Measurements from ENCODE around the gene CACNA1S.

Gene CACNA1S

DNA sequence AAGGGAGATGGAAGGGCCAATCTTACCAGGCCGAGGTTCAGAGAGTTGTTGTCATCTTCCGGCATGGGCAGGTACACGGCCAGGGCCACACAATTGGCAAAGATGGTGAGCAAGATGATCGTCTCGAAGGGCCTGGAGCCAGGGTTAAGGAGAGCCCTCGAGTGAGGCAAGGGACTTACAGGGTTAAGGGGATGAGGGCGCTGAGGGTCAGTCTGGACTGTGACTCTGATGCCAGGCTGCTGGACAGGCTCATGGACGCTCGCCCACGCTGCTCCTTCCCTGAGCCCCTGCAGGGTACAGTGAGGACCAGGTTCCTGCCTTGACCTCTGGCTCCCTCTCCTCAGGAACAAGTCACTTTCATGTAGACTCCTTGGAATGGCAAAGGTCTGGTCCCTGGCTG lies 2.1 kb downstream of the CACNA1S start:
- peaks cover 4% of the 10 kb centered on the region; the same call in 1 of the 2 replicates for H3K27me3 ChIP-seq (ENCODE audit: control insufficient read depth, low read length)
- H3K4me2 ChIP-seq (ENCODE audit: low read length) = no peak overlapping the region
- no peaks in the 10 kb centered on the region for H3K9me2 ChIP-seq (replicated peaks; ENCODE audit: control insufficient read depth, low read length)
- no peak overlapping the region for H3K27ac ChIP-seq (ENCODE audit: low read depth, low read length)
- H3F3A ChIP-seq (ENCODE audit: control insufficient read depth, insufficient read depth) = no peaks in the 10 kb centered on the region
- H3K79me2 ChIP-seq (ENCODE audit: control insufficient read depth, low read length) = no peaks in the 10 kb centered on the region
- no peaks in the 10 kb centered on the region for H4K20me1 ChIP-seq (ENCODE audit: control insufficient read depth, insufficient read depth, low read depth, low read length)
- TF ChIP-seq EZH2phosphoT487 (IDR thresholded peaks at IDR 0.05; ENCODE audit: borderline replicate concordance, low read length) = no peak
- TF ChIP-seq, protein P1, sequence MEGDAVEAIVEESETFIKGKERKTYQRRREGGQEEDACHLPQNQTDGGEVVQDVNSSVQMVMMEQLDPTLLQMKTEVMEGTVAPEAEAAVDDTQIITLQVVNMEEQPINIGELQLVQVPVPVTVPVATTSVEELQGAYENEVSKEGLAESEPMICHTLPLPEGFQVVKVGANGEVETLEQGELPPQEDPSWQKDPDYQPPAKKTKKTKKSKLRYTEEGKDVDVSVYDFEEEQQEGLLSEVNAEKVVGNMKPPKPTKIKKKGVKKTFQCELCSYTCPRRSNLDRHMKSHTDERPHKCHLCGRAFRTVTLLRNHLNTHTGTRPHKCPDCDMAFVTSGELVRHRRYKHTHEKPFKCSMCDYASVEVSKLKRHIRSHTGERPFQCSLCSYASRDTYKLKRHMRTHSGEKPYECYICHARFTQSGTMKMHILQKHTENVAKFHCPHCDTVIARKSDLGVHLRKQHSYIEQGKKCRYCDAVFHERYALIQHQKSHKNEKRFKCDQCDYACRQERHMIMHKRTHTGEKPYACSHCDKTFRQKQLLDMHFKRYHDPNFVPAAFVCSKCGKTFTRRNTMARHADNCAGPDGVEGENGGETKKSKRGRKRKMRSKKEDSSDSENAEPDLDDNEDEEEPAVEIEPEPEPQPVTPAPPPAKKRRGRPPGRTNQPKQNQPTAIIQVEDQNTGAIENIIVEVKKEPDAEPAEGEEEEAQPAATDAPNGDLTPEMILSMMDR (IDR thresholded peaks at IDR 0.05; ENCODE audit: low read depth, low read length, poor library complexity, severe bottlenecking) = no peak
- H3K4me1 ChIP-seq (ENCODE audit: control insufficient read depth, low read length) = no peaks in the 10 kb centered on the region
- H3K4me3 ChIP-seq (ENCODE audit: low read length) = no peak overlapping the region
- H3K9me3 ChIP-seq (ENCODE audit: control insufficient read depth, insufficient read depth, low read length) = no peaks in the 10 kb centered on the region
- H3K36me3 ChIP-seq (ENCODE audit: control insufficient read depth, low read length) = no peaks in the 10 kb centered on the region

DNA sequence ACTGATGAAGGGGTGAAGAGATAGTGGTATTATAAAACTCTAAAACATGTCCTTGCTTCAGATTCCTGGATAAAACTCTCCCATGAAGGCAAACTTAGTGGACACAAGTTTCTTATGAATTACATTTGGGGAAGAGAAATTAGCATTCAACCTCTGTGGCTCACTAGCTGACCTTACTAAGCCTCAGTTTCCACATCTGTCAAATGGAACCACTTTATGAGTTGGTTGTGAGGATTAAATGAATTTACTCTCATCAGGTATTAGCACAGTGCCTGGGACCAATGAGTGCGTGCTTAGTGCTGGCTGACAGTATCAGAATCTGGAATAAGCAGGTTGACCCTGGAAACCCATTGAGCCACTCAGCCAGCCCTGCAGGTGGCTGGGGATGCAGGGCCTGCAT lies 2.6 kb downstream of the CACNA1S start:
- Histone ChIP-seq H3K27me3 (ENCODE audit: control insufficient read depth, low read length) (peaks cover 4% of the 10 kb centered on the region; the same call in 1 of the 2 replicates), H4K20me1 (ENCODE audit: control insufficient read depth, insufficient read depth, low read depth, low read length) (no peaks in the 10 kb centered on the region), H3K36me3 (ENCODE audit: control insufficient read depth, low read length) (no peaks in the 10 kb centered on the region), H3K4me1 (ENCODE audit: control insufficient read depth, low read length) (no peaks in the 10 kb centered on the region), H3K79me2 (ENCODE audit: control insufficient read depth, low read length) (no peaks in the 10 kb centered on the region), H3K4me2 (ENCODE audit: low read length) (no peak overlapping the region), H3F3A (ENCODE audit: control insufficient read depth, insufficient read depth) (no peaks in the 10 kb centered on the region), H3K27ac (ENCODE audit: low read depth, low read length) (no peak overlapping the region), H3K4me3 (ENCODE audit: low read length) (no peak overlapping the region), H3K9me2 (replicated peaks; ENCODE audit: control insufficient read depth, low read length) (no peaks in the 10 kb centered on the region), H3K9me3 (ENCODE audit: control insufficient read depth, insufficient read depth, low read length) (no peaks in the 10 kb centered on the region)
- TF ChIP-seq, protein P1 (IDR thresholded peaks at IDR 0.05; ENCODE audit: low read depth, low read length, poor library complexity, severe bottlenecking) = no peak

DNA sequence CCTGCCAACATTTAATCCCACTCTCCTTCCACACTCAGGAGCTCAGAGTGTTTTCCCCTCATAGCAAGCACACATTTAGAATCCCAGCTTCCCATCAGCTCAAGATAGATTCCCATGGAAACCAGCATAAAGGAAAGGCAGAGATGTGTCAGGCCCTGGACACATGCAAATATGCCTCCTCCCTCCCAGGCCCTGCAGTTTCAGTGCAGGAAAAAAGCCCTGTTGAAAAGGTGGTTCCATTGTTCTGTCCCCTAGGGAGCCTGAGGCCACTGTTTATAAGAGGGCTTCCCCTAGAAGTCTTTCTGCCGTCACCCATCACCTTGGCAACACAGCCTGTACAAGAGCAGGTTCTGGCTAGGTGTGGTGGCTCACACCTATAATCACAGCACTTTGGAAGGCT lies 3.6 kb downstream of the CACNA1S start:
- TF ChIP-seq, protein P1 (IDR thresholded peaks at IDR 0.05; ENCODE audit: low read depth, low read length, poor library complexity, severe bottlenecking) = no peak
- no peak for TF ChIP-seq EZH2phosphoT487 (IDR thresholded peaks at IDR 0.05; ENCODE audit: borderline replicate concordance, low read length)
- no peaks in the 10 kb centered on the region for H3K9me3 ChIP-seq (ENCODE audit: control insufficient read depth, insufficient read depth, low read length)
- no peaks in the 10 kb centered on the region for H3K36me3 ChIP-seq (ENCODE audit: control insufficient read depth, low read length)
- H3K4me2 ChIP-seq (ENCODE audit: low read length) = no peak overlapping the region
- H4K20me1 ChIP-seq (ENCODE audit: control insufficient read depth, insufficient read depth, low read depth, low read length) = no peaks in the 10 kb centered on the region
- H3K4me1 ChIP-seq (ENCODE audit: control insufficient read depth, low read length) = no peaks in the 10 kb centered on the region
- H3K27ac ChIP-seq (ENCODE audit: low read depth, low read length) = no peak overlapping the region
- no peak overlapping the region for H3K4me3 ChIP-seq (ENCODE audit: low read length)
- H3K9me2 ChIP-seq (replicated peaks; ENCODE audit: control insufficient read depth, low read length) = no peaks in the 10 kb centered on the region
- no peaks in the 10 kb centered on the region for H3F3A ChIP-seq (ENCODE audit: control insufficient read depth, insufficient read depth)
- H3K79me2 ChIP-seq (ENCODE audit: control insufficient read depth, low read length) = no peaks in the 10 kb centered on the region
- peaks cover 7% of the 10 kb centered on the region; the same call in 1 of the 2 replicates for H3K27me3 ChIP-seq (ENCODE audit: control insufficient read depth, low read length)

DNA sequence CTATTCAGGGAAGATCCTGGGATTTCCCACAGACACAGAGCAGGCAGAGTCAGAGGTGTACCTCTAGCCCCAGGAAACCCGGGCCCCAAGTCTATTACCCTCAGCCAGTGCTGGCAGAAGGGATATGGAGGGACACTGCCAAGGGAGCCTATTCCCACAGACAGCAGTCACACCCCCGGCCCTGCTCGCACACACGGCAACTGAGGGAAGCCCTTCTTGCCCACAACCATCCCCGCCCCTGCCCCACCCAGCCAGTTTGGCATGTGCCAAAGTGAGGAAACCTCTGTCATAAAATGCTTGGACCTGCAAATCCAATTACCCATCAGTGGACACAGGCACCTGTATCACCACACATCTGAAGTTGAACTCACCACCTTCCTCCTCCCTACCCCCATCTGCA lies 6.5 kb downstream of the CACNA1S start:
- Histone ChIP-seq H3K4me2 (ENCODE audit: low read length) (no peak overlapping the region), H3K9me3 (ENCODE audit: control insufficient read depth, insufficient read depth, low read length) (no peaks in the 10 kb centered on the region), H3K27me3 (ENCODE audit: control insufficient read depth, low read length) (peaks cover 6% of the 10 kb centered on the region; the same call in 1 of the 2 replicates), H3K4me1 (ENCODE audit: control insufficient read depth, low read length) (no peaks in the 10 kb centered on the region), H3F3A (ENCODE audit: control insufficient read depth, insufficient read depth) (no peaks in the 10 kb centered on the region), H3K9me2 (replicated peaks; ENCODE audit: control insufficient read depth, low read length) (no peaks in the 10 kb centered on the region), H4K20me1 (ENCODE audit: control insufficient read depth, insufficient read depth, low read depth, low read length) (no peaks in the 10 kb centered on the region), H3K27ac (ENCODE audit: low read depth, low read length) (no peak overlapping the region), H3K36me3 (ENCODE audit: control insufficient read depth, low read length) (no peaks in the 10 kb centered on the region), H3K4me3 (ENCODE audit: low read length) (no peak overlapping the region), H3K79me2 (ENCODE audit: control insufficient read depth, low read length) (no peaks in the 10 kb centered on the region)
- TF ChIP-seq, protein P1 (IDR thresholded peaks at IDR 0.05; ENCODE audit: low read depth, low read length, poor library complexity, severe bottlenecking) = no peak
- TF ChIP-seq EZH2phosphoT487 (IDR thresholded peaks at IDR 0.05; ENCODE audit: borderline replicate concordance, low read length) = no peak
